Lower leg skin (tissue), 3 donors: ENCODE measurements around the gene PAXIP1.

Experiments used
- POLR2A ChIP-seq, 2 donors: fragments of 450-650 bp; IDR thresholded peaks; one replicate each; pipeline ENCODE4 v1.6.1; 2016 to 2017; ENCODE audit warnings: antibody characterized with exemption in 2 of 2, mild to moderate bottlenecking in 1 of 2, moderate library complexity in 1 of 2
- TF ChIP-seq, protein P1 (sequence below), 3 donors: fragments of 450-650 bp; IDR thresholded peaks; one replicate each; pipeline ENCODE4 v1.5.1; 2016; ENCODE audit warnings: antibody characterized with exemption in 3 of 3, mild to moderate bottlenecking in 3 of 3, moderate library complexity in 2 of 3

DNA sequence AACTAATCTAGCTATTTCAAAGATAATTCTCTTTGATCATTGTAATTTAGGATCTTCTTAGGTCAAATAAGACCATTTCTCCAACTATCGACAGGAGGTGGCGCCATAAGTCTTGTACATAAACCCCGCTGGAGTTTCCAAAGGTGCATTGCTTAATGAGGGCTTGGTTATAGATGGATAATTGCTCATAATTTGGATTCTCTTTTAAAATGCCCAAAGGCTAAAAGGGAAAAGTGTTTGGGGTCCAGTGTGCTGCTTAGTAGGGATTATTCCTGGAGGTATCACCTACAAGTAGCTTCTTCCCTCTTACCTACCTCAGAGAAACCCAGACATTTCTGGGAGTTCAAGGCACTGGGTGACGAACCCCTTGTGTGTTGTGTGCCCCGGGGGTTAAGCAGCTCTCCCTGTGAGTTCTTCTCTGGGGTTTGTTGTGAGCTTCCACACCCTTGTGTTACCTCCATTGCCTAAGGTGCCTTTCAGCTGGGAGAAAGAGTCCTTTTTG is 75.2 kb downstream of the PAXIP1 start:
- TF ChIP-seq, protein P1, sequence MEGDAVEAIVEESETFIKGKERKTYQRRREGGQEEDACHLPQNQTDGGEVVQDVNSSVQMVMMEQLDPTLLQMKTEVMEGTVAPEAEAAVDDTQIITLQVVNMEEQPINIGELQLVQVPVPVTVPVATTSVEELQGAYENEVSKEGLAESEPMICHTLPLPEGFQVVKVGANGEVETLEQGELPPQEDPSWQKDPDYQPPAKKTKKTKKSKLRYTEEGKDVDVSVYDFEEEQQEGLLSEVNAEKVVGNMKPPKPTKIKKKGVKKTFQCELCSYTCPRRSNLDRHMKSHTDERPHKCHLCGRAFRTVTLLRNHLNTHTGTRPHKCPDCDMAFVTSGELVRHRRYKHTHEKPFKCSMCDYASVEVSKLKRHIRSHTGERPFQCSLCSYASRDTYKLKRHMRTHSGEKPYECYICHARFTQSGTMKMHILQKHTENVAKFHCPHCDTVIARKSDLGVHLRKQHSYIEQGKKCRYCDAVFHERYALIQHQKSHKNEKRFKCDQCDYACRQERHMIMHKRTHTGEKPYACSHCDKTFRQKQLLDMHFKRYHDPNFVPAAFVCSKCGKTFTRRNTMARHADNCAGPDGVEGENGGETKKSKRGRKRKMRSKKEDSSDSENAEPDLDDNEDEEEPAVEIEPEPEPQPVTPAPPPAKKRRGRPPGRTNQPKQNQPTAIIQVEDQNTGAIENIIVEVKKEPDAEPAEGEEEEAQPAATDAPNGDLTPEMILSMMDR (IDR thresholded peaks at IDR 0.05), result no peak
- no peak for TF ChIP-seq POLR2A (IDR thresholded peaks at IDR 0.05)
